HG03432 (cell line): ENCODE measurements around the gene ARID3C.
"Not testable (repeated sequence)": the region's sequence is repeated elsewhere in the genome, so short reads cannot be mapped to it uniquely, and the experiment has no call there.

Source experiments
- ATAC-seq: cut with Tn5 transposase; IDR thresholded peaks from one replicate; pipeline ENCODE4 v1.9.1; 2021; ENCODE audit warnings: mild to moderate bottlenecking, moderate library complexity; ENCODE audit not compliant: unreplicated experiment

The ARID3C gene

DNA sequence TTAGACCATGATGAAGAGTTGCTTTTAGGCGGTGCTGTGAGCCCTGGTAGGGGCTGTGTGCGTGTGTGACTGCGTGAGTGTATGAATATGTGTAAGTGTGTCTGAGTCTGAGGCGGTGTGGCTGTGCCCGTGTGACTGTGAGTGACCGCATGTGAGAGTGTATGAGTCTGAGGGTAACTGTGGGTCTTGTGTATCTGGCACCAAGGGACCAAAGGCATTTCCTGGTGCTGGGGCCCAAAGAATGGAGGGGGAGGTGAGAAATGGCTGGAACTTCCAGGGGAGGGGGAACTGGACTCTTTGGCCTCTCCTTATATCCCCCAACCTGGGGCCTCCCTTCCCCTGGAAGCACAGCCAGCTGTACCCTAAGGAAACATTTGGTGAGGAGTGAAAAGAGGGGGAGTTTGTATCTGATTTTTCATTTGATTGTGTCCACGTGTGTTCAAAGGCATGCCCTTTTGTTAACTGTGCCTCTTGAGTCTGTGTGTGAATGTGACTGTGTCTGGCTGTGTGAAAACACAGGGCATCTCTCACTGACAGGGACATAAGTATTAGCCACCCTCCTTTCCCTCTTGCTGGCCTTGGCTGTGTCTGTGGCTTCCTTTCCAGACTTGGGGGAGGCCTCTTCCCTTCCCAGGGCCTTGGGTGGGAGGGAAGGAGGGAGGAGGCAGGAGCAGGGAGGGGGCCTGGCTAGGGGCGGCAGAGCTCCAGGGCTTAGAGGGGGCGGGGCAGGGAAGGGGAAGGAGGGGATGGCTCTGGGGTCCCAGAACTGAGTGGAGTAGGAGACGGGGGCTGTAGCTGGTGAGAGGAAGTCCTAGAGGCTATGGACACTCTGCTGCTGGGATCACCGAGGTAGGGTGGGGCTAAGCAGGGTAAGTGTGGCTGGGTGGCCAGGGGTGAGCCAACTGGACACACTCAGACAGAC lies 24.5 kb upstream of the ARID3C start:
- no peak for ATAC-seq

DNA sequence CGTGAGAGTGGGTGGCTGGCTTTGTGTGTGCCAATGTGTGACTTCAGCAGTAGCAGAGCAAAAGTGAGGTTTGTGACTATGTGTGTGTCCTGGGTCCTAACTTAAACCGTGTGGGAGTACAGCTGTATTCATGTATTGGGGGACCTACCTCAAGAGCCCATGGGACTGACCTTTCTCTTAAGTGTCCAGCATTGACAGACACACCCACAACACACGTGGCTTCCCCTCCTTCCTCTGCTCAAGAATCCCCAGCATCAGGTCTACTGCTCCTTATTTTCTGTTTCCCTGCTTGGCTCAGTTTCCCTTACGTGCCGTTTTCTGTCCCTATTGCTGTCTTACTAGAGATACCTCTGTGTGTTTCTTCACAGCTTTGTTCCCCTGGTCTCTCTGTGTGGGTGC lies 23.7 kb upstream of the ARID3C start:
- no peak for ATAC-seq

DNA sequence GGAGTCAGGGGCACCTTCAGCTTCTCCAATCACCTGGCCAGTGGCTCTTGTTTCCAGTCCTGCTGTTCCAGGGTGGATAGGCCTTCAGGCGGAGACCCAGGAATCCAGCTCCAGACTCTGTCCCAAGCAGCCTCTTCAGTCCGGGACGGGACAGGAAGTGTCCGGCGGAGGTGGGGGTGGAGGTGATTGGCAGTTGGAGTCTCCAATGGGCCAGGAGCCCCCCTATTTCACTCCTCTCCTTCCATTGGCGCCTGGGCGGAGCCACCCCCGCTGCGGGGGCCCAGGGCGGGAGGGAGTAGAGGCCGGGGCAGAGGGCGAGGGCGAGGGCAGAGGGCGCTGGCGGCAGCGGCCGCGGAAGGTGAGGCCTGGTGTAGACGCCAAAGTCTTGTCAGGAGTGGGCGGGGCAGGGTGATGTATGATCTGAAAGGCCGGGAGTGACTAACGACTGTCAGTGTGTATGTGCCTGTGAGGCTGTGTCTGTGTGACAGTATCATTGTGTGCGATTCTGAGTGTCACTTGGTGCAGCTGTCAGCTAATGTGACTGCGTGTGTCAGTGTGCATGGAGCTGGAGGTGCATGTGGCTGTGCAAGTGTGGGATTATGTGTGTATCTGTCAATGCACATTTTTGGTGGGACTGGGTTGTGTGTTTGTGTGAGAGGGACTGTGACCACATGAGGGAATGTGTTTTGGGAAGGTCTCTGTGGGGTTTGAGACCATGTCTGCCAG lies 23.2 kb upstream of the ARID3C start, which contains the start of gene IL11RA:
TSS of gene IL11RA (plus strand) at position 310 of the 726 bp plus-strand sequence. CDS start 3,033 bp downstream, outside the sequence.
- no peak for ATAC-seq

DNA sequence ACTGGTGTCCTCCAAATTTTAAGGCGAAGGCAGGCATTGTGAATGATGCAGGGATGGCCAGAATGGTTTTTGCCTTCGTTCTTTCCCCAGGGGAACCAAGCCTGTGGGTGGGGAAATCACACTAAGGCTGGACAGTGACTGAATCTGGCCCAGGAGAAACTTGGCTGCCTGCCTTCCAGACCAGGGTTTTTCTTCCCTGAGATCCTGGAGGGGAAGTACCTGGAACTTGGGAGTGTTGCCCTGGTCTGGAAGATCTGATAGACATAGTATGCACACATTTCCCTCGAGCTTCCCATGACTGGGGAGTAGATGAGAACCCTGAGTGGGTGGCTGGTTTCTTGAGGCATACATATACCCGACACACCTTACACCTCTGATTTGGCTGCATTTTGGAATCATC lies 22.5 kb upstream of the ARID3C start:
- ATAC-seq: no peak

DNA sequence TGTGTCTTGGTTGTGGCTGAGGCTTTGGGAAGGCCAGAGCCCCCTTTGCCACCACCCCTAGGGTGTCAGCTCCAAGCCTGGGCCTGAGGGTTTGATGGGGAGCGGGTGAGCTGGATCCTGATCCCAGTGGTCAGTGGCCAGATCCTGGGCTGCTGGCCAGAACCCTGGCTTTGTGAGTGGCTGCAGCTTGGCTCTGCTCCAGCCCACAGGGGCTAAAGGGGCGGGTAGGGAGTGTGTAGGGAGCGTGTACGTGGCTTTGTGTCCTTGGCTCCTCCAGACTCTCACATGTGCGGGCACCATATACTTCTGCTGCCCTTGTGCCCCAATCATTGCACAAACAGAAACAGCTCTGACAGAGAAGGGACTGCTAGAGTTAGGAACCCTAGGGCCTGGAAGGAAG lies 21.9 kb upstream of the ARID3C start:
- ATAC-seq: no peak

DNA sequence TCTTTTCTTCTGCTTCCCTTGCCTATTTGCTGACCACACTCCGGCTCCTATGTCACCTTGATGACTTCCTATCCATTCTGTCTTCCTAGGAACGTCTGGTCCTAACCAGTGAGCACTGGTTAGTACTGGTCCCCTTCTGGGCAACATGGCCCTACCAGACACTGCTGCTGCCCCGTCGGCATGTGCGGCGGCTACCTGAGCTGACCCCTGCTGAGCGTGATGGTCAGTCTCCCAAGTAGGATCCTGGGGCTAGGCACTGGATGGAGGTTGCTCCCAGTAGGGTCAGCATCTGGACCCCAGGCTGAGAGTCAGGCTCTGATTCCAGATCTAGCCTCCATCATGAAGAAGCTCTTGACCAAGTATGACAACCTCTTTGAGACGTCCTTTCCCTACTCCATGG lies 19.8 kb upstream of the ARID3C start:
- no peak for ATAC-seq

DNA sequence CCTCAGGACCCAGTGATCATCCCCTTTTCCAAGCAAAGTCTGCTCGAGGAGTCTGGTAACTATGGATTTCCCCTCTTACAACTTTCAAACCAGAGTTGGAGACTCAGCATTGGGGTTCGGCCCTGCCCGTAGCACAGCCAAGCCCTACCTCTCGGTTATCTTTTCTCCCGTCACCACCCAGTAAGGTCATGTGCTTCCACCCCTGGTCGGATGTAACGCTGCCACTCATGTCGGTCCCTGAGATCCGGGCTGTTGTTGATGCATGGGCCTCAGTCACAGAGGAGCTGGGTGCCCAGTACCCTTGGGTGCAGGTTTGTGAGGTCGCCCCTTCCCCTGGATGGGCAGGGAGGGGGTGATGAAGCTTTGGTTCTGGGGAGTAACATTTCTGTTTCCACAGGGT lies 18.8 kb upstream of the ARID3C start:
- no peak for ATAC-seq

DNA sequence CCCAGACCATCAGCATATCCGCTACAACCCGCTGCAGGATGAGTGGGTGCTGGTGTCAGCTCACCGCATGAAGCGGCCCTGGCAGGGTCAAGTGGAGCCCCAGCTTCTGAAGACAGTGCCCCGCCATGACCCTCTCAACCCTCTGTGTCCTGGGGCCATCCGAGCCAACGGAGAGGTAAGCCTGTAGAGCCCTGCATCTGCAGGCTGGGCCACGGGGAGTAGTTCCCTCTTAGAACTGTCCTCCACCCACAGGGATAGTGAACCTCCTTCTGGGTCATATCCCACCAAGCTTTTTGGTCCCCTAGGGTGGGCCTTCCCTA lies 18.2 kb upstream of the ARID3C start:
- ATAC-seq: no peak

DNA sequence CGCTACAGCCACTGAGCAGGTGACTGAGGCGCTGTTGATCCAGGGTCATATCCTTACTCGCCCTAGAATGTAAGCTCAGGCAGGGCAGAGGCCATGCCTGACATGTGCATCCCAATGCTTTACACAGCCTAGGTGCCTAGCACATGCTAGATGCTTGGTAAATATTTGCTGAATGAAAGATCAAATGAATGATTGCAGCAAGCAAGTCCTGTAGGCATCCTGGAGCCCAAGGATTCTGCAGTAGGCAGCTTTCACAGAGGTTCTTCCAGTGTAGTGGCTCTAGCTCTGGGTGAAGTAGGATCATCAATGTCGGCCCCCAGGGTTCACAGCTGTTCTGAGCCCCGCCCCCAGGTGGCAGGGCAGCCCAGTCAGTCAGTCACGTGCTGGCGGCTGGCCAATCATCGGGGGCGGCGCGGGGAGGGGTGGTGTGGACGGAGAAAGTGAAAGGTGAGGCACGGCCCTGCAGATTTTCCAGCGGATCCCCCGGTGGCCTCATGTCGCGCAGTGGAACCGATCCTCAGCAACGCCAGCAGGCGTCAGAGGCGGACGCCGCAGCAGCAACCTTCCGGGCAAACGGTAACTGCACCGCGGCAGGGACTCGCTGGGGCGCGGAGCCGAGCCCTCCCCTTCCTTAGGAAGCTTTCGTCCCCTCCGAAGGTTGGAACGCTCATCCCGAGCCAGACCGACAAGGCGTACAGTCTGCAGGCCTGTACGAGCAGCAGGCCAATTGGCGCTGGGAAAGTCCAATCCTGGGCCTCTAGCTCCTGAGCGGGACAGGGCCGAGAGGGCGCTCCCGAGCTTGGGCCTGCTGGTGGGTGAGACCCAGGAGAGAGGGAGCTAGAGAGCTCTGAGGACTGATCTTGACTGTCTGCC lies 17.6 kb upstream of the ARID3C start, which contains the start of gene GALT:
TSS of gene GALT (plus strand) at position 465 of the 873 bp plus-strand sequence. CDS start at position 495, 30 bp downstream.
- ATAC-seq: peak; percentile 93

DNA sequence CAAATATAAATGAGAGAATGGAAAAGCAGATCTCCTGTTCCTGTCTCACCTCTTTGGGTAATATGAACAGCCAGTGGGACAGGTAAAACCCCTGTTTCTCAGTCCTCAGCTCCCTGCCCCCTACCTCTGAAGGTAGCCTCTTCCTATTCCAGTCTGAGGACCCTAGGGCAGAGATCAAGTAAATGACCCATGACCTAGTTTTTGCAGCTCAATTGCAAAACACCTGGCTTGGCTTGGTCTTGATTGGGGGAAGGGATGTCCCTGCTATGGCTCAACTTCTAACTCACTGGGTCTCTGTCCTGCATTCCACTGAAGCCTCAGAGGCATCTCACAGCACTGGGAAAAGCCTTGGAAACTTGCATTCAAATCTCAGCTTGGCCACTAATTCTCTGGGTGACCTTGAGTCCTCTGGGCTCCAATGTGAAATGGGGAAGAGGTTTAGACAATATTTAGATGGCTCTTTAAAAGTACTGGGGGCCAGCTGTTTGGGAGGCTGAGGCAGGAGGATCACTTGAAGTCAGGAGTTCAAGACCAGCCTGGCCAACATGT lies 16.0 kb upstream of the ARID3C start:
- ATAC-seq: no peak

DNA sequence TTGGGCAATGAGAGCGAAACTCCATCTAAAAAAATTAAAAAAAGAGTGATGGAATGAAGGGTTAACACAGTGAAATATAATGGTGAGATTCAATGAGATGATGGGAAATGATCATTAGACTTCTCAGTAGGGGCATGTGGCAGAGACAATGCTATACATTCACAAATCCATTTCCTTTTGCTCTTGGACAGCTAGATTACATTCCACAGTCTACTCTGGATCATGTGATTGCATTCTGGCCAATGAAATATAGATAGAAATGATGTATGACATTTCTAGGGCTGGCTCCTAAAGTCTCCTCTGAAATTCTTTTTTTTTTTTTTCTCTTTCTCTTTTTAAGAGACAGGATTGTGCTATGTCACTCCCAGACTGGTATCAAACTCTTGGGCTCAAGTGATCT lies 13.8 kb upstream of the ARID3C start:
- ATAC-seq: no peak

DNA sequence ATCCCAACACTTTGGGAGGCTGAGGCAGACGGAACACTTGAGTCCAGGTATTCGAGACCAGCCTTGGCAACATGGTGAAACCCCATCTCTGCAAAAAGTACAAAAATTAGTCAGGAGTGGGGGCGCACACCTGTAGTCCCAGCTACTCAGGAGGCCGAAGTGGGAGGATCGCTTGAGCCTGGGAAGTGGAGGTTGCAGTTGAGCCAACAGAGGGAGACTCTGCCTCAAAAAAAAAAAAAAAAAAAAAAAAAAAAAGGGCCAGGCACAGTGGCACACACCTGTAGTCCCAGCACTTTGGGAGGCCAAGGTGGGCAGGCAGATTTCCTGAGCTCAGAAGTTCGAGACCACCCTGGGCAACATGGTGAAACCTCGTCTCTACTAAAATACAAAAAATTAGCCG lies 10.5 kb upstream of the ARID3C start:
- ATAC-seq: not testable (repeated sequence)

DNA sequence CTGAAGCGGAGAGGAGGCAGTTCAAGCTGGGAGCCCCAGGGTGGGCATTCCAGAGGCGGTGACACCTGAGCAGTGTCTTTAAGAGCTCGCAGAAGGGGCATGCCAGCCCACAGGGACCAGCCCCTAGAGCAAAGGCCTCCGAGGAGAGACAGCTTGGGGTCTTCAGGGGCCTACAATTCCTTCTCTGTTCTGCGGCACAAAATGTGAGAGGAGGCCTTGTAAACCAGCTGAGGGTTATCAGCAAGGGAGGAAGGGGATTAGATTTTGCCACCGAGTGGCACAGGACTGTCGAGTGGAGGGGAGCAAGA lies 9.2 kb upstream of the ARID3C start:
- ATAC-seq: no peak

DNA sequence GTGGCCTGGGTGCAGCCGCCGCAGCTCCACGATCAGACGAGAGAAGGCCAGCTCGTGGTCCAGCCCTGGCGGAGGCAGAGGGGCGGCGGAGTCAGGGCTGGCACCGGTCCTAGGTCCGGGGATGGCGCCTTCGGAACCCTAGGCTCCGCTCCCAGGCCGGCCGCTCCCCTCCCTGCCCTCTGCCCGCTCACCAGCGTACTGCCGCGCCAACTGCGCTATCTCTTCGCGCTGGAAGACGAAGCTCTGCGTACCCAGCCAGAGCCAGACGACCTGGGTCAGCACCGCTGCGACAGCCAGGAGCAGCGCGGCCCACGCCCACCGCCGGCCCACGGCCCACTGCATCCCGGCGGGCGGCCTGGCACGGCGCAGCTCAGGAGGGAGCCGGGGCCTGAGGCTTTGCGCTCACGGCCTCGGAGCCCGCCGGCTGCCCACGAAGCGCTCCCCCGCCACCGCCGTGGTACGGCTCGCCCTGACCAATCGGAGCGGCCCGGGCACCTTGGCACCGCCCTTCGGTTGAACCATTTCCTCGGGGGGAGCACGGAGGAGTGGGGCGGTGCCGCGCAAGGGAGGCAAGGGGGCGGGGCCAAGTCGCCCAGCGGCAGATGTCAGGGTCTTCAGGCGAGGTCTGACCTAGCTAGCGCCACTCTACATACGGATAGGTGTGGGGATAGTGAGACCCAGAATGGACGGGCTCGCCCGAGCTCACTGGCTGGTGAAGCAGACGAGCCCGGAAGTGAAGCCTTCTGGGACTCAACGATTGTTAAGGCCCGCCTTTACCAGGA lies 8.7 kb upstream of the ARID3C start, which contains the start of gene SIGMAR1:
TSS of gene SIGMAR1 (minus strand) at position 432 of the 782 bp plus-strand sequence. CDS start at position 342, 90 bp downstream.
- ATAC-seq: peak; percentile 94

DNA sequence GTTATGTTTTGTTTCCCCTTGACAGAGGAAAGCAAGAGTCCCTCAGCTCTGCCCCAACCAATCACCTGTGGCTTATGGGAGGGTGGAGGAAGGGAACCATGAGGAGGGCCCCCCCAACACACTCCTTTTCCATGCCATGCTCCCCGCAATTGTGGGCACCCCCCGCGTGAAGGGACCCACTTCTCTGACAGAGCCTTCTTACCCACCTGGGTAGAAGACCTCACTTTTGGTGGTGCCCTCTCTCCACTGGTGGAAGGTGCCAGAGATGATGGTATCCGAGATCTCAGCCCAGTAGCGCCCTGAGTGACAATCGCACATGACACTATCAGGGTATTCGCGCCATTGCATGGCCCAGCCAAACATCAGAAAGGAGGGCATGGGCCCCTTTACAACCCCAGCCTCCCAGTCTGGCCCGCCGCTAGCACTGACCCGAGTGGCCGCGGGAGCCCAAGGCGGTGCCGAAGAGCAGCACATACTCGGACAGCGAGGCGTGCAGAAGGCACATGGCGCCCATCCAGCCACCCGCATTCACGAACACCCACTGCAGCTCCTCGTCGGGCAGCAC lies 8.0 kb upstream of the ARID3C start:
- ATAC-seq: no peak

DNA sequence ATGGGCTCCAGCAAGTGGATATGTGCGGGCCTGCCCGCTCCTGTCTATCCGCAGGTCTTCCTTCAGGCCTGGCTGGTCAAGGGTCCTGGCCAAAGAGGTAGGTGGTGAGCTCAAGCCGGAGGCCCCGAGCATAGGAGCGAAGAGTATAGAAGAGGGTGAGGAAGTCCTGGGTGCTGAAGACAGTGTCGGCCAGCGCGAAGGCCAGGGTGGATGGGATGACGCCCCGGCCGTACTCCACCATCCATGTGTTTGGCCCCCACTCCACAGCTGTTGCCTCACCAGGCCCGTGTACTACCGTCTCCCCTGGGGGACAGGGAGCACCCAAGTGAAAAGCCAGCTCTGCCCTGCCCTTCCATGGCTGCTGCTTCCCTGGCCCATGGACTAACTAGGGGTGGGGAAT lies 6.7 kb upstream of the ARID3C start:
- no peak for ATAC-seq

DNA sequence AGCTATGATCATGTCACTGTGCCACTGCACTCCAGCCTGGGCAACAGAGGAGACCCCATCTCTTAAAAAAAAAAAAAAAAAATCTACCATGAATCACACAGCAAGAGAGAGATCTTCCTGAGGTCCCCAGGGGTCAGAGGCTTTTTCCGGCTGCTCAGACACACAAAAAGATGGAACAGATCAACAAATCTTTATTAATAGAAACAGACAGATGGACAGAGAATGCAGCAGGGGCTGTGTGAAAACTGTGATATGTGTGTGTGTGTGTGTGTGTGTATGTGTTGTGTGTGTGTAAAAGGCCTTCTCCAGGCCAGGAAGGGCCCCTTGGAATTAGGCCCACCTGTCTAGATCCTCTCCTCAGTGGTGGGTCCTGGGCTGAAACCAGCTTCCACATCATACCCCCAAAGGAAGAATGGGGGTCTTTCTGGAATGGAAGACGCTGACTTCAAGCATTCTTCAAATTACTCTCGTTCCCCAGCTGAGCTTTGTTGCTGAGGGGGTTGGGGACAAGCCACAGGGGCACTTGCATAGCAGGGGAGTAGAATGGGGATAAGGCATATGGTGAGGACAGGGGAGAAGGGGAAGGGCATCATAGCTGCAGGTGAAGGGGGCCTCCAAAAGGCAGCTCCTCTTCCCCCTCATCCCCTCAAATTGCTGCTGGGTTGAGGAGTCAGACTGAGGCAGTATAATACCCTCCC lies 5.8 kb upstream of the ARID3C start:
- ATAC-seq: no peak

DNA sequence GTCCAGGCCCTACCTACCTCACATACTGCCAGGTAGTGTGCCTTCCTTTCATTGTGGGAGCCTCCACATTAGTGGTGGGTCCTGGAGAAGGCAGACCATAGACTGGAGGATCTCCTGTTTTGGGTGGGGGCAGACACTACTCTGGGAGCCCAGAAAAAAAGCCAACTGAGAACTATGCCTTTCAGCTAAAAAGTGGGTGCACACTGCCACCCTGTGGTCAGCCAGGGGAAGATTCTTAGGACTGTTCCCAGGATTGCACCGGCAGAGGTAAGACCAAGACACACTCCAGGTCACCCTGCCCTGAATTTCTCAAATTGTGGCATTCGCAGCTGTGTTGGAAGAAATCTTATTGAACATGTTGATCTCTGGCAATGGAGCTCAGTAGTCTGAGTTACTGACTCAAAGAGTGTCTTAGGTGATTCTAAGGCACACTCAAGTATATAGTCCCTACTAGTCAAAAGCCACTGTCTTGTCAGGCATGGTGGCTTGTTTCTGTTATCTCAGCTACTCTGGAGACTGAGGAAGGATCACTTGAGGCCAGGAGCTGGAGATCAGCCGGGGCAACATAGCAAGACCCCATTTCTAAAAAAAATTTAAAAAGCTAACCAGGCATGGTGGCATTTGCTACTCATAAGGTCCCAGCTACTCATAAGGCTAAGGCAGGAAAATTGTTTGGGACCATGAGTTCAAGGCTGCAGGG lies 5.1 kb upstream of the ARID3C start:
- no peak for ATAC-seq

DNA sequence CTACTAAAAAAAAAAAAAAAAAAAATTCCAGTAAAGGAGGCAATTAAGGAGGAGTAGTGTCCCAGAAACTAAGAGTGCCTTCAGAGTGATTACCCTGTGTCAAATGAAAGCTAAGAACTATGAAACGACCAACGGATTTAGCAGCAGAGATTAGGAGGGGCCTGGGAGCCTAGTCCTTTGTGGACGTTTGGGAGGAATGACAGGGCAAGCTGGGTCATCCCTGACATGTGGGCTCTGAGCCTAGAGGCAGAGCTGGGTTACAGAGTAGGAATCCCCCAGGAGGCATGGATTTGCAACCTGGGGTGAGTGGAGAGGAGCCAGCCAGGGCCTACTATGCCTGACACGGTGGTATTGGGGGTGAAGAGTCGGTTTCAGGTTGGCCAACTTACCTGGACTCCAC lies 4.3 kb upstream of the ARID3C start:
- no peak for ATAC-seq
